HepG2 (cell line): ENCODE results near the gene RMRP. TPM values are rescaled to one million over a fixed set of nuclear protein-coding genes. Genes with fewer than 3 reads are reported as not detected.
A peak's percentile ranks its signal among the peaks of the same experiment; 100 is the strongest.

Experiments
- CHD2 ChIP-seq: IDR thresholded peaks from 2 replicates; pipeline ENCODE4 v1.6.1; 2011; ENCODE audit warnings: low read depth, low read length, improper control_type of control experiment
- FIP1L1 ChIP-seq: fragments of 200-400 bp; formaldehyde crosslinking; IDR thresholded peaks from 2 replicates; pipeline ENCODE4 v1.6.1; 2018; ENCODE audit warnings: low read depth, mild to moderate bottlenecking, low read length, moderate library complexity, borderline replicate concordance; ENCODE audit not compliant: insufficient read depth
- GLI4 ChIP-seq: sonication (generic); formaldehyde crosslinking; IDR thresholded peaks from 2 replicates; pipeline ENCODE4 v1.5.1; 2020; ENCODE audit warnings: missing genetic modification reagents, mild to moderate bottlenecking, moderate library complexity, borderline replicate concordance
- KLF11 ChIP-seq: IDR thresholded peaks from 2 replicates; pipeline ENCODE4 v1.6.1; 2016; ENCODE audit warnings: missing compliant biosample characterization
- LCORL ChIP-seq, 2 experiments: fragments of 450-650 bp in 1 of 2; sonication (generic) in 1 of 2; formaldehyde crosslinking in 1 of 2; IDR thresholded peaks; 2 replicates each; pipeline versions ENCODE4 v1.5.0 to v1.6.1; 2017 to 2020; ENCODE audit warnings: antibody characterized with exemption in 1 of 2, missing genetic modification reagents in 1 of 2
- NFAT5 ChIP-seq: sonication (generic); formaldehyde crosslinking; IDR thresholded peaks from 2 replicates; pipeline ENCODE4 v1.4.0; 2020; ENCODE audit warnings: missing genetic modification reagents
- PTBP1 ChIP-seq: fragments of 200-400 bp; formaldehyde crosslinking; IDR thresholded peaks from 2 replicates; pipeline ENCODE4 v1.6.1; 2018; ENCODE audit warnings: low read length, low read depth; ENCODE audit not compliant: poor library complexity, severe bottlenecking
- SALL2 ChIP-seq: sonication (generic); formaldehyde crosslinking; IDR thresholded peaks from 2 replicates; pipeline ENCODE4 v1.8.1; 2023; ENCODE audit warnings: mild to moderate bottlenecking, missing genetic modification reagents, inconsistent platforms
- TBX3 ChIP-seq: fragments of 450-650 bp; IDR thresholded peaks from 2 replicates; pipeline ENCODE4 v1.6.1; 2017; ENCODE audit warnings: antibody characterized with exemption, mild to moderate bottlenecking, inconsistent platforms, borderline replicate concordance
- WIZ ChIP-seq: sonication (generic); formaldehyde crosslinking; IDR thresholded peaks from 2 replicates; pipeline ENCODE4 v1.5.1; 2020; ENCODE audit warnings: mild to moderate bottlenecking, missing genetic modification reagents
- XBP1 ChIP-seq: sonication (generic); formaldehyde crosslinking; IDR thresholded peaks from 2 replicates; pipeline ENCODE4 v1.5.0; 2020; ENCODE audit warnings: missing genetic modification reagents
- ZBTB21 ChIP-seq: sonication (generic); formaldehyde crosslinking; IDR thresholded peaks from 2 replicates; pipeline ENCODE4 v1.4.0; 2020; ENCODE audit warnings: missing genetic modification reagents
- ZBTB8A ChIP-seq: sonication (generic); formaldehyde crosslinking; IDR thresholded peaks from 2 replicates; pipeline ENCODE4 v1.4.0; 2020; ENCODE audit warnings: mild to moderate bottlenecking, low read depth, missing genetic modification reagents, borderline replicate concordance
- ZFP90 ChIP-seq: sonication (generic); formaldehyde crosslinking; IDR thresholded peaks from 2 replicates; pipeline ENCODE4 v1.8.0; 2022; ENCODE audit warnings: missing genetic modification reagents, mild to moderate bottlenecking, inconsistent platforms, borderline replicate concordance
- ZMYM4 ChIP-seq: sonication (generic); formaldehyde crosslinking; IDR thresholded peaks from 2 replicates; pipeline ENCODE4 v1.8.1; 2023; ENCODE audit warnings: mild to moderate bottlenecking, missing genetic modification reagents
- ZNF136 ChIP-seq: sonication (generic); formaldehyde crosslinking; IDR thresholded peaks from 2 replicates; pipeline ENCODE4 v1.8.1; 2022; ENCODE audit warnings: low read depth, mild to moderate bottlenecking, moderate library complexity, missing genetic modification reagents
- ZNF253 ChIP-seq: sonication (generic); formaldehyde crosslinking; IDR thresholded peaks from 2 replicates; pipeline ENCODE4 v1.8.0; 2022; ENCODE audit warnings: mild to moderate bottlenecking, missing genetic modification reagents, borderline replicate concordance
- ZNF281 ChIP-seq: sonication (generic); formaldehyde crosslinking; IDR thresholded peaks from 2 replicates; pipeline ENCODE4 v1.4.0; 2020; ENCODE audit warnings: missing genetic modification reagents, borderline replicate concordance
- ZNF451 ChIP-seq: sonication (generic); formaldehyde crosslinking; IDR thresholded peaks from 2 replicates; pipeline ENCODE4 v1.5.0; 2020; ENCODE audit warnings: mild to moderate bottlenecking, missing genetic modification reagents
- ZNF557 ChIP-seq: sonication (generic); formaldehyde crosslinking; IDR thresholded peaks from 2 replicates; pipeline ENCODE4 v1.4.0; 2020; ENCODE audit warnings: missing genetic modification reagents
- ZNF615 ChIP-seq: sonication (generic); formaldehyde crosslinking; IDR thresholded peaks from 2 replicates; pipeline ENCODE4 v1.5.0; 2020; ENCODE audit warnings: mild to moderate bottlenecking, missing genetic modification reagents, borderline replicate concordance
- ZNF747 ChIP-seq: sonication (generic); formaldehyde crosslinking; IDR thresholded peaks from 2 replicates; pipeline ENCODE4 v1.8.1; 2023; ENCODE audit warnings: missing genetic modification reagents, mild to moderate bottlenecking, borderline replicate concordance
- polyA plus RNA-seq, 8 experiments: library from polyadenylated mRNA; depleted of rRNA in 3 of 8; stranded (reverse) in 7 of 8; unstranded in 1 of 8; fragments of >200 nt; fragmentation: Illumina TruSeq in 4 of 8; extraction: Trizol in 4 of 8; gene quantifications; 2 replicates each; pipeline versions ENCODE4 v1.2.1 to v1.2.3, GENCODE V29; 2011 to 2016; ENCODE audit warnings: low read depth in 4 of 8, missing spikeins in 1 of 8, mixed read lengths in 1 of 8; ENCODE audit not compliant: insufficient read depth in 1 of 8
- total RNA-seq, 5 experiments: library from RNA; depleted of rRNA; stranded (reverse); fragments of >200 nt; fragmentation: Illumina TruSeq; extraction: Trizol; gene quantifications; 2 replicates each; pipeline ENCODE4 v1.2.3, GENCODE V29; 2016; ENCODE audit warnings: low read depth in 1 of 5

Gene RMRP
- total and polyA plus RNA-seq, 2 of the 13 experiments (the other 11 are each of a cell fraction or from before 2014, with no cell fraction given): 51.4 to 4,025 TPM

- no peak for TF ChIP-seq TBX3
- TF ChIP-seq SALL2 (CRISPR knock-in tag): peak; percentile 91
- peak; percentile 90 for TF ChIP-seq ZFP90
- TF ChIP-seq ZBTB8A (CRISPR knock-in tag): no peak
- no peak for TF ChIP-seq GLI4
- no peak for TF ChIP-seq ZNF253 (CRISPR knock-in tag)
- TF ChIP-seq FIP1L1: no peak
- no peak for TF ChIP-seq LCORL (IDR thresholded peaks at IDR 0.05)
- peak; percentile 70 for TF ChIP-seq LCORL (CRISPR knock-in tag; IDR thresholded peaks at IDR 0.05)
- 0 out of 2 replicates have a peak, but pooled peaks have one; percentile 26 for TF ChIP-seq KLF11 (CRISPR knock-in tag)
- TF ChIP-seq ZNF281 (CRISPR knock-in tag): no peak
- TF ChIP-seq WIZ (CRISPR knock-in tag): no peak; the same call in 1 of the 2 replicates
- TF ChIP-seq NFAT5 (CRISPR knock-in tag): no peak
- no peak for TF ChIP-seq ZNF451
- TF ChIP-seq CHD2: no peak
- no peak for TF ChIP-seq ZBTB21 (CRISPR knock-in tag)
- TF ChIP-seq ZNF747 (CRISPR knock-in tag): no peak
- no peak for TF ChIP-seq XBP1 (CRISPR knock-in tag)
- TF ChIP-seq PTBP1: no peak
- no peak for TF ChIP-seq ZNF557 (CRISPR knock-in tag)
- no peak for TF ChIP-seq ZNF615 (CRISPR knock-in tag)
- peak; percentile 38; the same call in 1 of the 2 replicates for TF ChIP-seq ZNF136
- peak; percentile 53; the same call in 1 of the 2 replicates for TF ChIP-seq ZMYM4
These were observed 11.1 kb downstream of the RMRP start (continued) for GRCh38 chr9:35646533-35647265.
